Choroid plexus epithelial cell (primary cell): ENCODE data around the gene ME3.
A peak's percentile ranks its signal among the peaks of the same experiment; 100 is the strongest.

Experiments
- DNase-seq: peaks from one replicate; pipeline ENCODE4 v3.0.0-alpha.2; 2010; ENCODE audit warnings: low read depth
- H3K4me3 ChIP-seq: 2 replicates; pipeline ENCODE4 v1.5.1; 2011; ENCODE audit warnings: low read depth, mild to moderate bottlenecking, control low read depth, low read length, moderate library complexity
- TF ChIP-seq, protein P1 (sequence below): conservative IDR thresholded peaks from 2 replicates; pipeline ENCODE4 v1.5.1; 2011; ENCODE audit warnings: low read depth, mild to moderate bottlenecking, control low read depth, inconsistent platforms, low read length, moderate library complexity

The ME3 gene

DNA sequence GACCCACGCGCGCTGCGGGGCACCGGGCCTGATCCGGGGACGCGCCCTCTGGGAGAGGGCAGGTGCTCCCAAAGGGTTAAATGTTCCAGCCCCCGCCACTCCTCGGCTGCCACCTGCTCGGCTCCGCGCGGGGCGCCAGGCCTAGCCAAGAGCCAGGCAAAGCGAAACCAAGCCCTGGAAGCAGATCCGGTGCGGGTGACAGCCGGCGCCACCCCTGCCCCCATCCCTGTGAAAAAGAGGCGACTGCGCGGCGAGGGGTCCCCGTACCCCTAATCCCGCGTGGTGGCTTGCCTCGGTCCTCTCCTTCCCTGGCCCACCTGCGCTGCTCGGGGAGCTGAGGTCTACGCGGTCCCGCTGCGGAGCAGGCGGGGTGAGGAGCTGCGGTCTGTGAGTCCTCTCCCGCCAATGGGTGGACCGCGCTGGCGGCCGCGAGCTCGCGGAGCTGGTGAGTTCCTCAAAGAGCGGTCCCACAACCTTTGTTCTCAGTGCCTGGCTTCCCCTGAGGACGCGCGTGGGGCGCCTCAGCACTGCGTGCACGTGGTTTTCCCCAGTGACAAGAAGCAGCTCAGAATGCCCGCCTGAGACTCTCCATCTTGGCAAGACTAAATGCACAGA lies at the start of gene ME3:
Gene ME3, minus strand, starts transcription at position 610 of the 615 bp plus-strand sequence.
- TF ChIP-seq, protein P1, sequence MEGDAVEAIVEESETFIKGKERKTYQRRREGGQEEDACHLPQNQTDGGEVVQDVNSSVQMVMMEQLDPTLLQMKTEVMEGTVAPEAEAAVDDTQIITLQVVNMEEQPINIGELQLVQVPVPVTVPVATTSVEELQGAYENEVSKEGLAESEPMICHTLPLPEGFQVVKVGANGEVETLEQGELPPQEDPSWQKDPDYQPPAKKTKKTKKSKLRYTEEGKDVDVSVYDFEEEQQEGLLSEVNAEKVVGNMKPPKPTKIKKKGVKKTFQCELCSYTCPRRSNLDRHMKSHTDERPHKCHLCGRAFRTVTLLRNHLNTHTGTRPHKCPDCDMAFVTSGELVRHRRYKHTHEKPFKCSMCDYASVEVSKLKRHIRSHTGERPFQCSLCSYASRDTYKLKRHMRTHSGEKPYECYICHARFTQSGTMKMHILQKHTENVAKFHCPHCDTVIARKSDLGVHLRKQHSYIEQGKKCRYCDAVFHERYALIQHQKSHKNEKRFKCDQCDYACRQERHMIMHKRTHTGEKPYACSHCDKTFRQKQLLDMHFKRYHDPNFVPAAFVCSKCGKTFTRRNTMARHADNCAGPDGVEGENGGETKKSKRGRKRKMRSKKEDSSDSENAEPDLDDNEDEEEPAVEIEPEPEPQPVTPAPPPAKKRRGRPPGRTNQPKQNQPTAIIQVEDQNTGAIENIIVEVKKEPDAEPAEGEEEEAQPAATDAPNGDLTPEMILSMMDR, result no peak
- DNase-seq, result peak; percentile 64
- peak within 1 kb of the TSS; percentile 84 for H3K4me3 ChIP-seq

DNA sequence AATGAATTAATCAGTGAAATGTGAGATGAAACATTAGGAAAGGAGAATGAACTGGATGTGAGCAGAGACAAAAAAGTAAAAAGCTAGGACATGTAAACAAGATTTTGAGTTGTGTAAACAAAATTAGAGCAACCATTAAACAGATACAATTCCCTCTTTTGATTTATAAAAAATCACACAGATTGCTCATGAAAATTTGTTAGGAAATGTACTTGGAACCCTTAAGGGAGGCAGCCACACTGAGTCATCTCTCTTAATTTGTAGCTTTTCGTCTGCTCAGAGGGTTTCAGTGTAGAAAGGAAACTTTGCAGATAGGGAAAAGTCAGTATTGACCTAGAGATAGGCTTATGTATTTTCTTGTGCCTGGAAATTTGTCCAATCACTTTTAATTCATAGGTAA lies 49.6 kb upstream of the ME3 start:
- H3K4me3 ChIP-seq, result no peak overlapping the region
- TF ChIP-seq, protein P1, result no peak
- DNase-seq, result peak; percentile 66

DNA sequence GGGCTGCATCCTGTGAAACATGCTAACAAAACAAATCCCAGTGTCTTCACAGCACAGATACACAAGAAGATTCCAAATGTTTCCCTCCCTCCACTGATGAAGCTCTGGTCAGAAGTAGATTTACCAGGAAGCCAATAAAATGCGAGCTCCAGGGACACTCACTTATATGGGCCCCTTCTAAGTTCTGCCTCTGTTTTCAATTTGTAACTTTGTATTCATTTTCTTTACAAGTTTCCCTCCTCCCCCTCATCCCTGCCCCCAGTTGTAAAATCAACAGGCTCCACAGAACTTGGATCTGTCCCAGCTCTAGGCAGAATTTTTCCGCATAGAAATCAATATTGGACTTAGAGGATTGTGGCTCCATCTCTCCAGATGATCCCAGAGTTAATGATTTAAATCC lies 48.1 kb upstream of the ME3 start:
- no peak for DNase-seq
- TF ChIP-seq, protein P1, result no peak
- H3K4me3 ChIP-seq, result no peak overlapping the region

DNA sequence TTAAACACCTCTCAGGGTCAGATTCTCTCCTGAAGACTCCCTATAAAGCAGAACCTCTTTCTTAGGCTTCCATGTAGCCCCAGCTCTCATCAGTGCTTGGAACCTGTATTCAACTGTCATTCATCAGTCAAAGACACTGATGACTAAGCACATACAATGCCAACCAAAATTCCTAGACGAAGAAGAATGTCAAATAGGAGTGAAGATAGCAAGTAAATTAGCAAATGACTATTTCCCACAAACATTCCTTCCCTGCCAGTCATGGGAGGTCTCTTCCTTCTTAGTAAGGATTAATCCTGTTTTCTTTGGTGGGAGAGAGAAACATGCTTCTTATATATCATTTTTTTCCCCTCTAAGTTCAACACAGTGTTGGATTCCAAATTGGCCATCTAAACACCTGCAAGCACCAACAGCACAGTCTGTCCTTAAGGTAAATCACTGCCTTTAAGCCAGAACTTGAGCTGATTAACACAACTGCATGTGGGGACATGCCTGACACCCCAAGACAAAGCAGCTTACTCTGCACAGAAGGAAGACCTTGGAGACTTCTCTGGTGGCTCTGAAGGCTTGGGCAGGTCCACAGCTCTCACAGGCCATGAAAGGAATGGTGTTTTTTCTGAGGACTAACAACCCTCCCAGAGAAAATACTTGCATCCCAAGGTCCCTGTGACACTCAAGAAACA lies 47.5 kb upstream of the ME3 start:
- TF ChIP-seq, protein P1, result no peak
- DNase-seq, result peak; percentile 63
- H3K4me3 ChIP-seq, result no peak overlapping the region

DNA sequence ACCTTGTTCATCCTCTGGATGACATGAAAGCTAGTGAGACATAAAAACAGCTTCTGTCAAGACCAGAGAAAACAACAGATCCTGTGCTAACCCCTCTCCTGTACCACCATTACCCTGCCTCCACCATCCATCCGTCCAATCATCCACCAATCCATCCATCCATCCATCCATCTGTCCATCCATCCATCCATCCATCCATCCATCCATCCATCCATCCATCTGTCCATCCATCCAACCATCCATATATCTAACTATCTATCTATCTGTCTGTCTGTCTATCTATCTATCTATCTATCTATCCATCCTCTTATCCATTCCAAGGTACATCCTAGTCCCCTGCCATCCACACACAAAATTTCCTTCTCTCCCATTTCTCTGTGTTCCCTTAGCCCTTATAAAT lies 46.6 kb upstream of the ME3 start:
- H3K4me3 ChIP-seq, result no peak overlapping the region
- DNase-seq, result no peak
- TF ChIP-seq, protein P1, result no peak

DNA sequence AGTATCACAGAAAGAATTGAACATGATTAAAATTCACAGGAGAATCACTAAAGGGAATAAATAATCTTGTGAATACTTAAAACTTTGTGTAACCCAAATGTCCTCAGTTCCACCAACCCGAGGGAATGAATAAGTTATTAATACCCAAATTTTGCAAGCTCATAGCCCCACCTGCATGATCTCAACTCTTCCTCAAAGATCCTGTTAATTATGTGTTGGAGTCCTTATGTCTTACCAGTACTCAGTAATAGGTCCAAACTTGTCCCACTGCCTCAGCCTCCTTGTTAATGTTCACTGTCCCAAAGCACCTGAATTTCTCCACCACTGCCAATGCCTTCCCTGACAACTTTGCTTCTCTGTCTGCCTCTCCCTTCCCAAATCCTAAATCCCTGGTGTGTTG lies 46.1 kb upstream of the ME3 start:
- TF ChIP-seq, protein P1, result no peak
- no peak overlapping the region for H3K4me3 ChIP-seq
- DNase-seq, result no peak
